ENCODE results near the gene SOHLH1. TPM values are rescaled to one million over a fixed set of nuclear protein-coding genes. Genes with fewer than 3 reads are reported as not detected.

Gene SOHLH1
- total RNA-seq, 1 donor from 2014 or later, result not detected

DNA sequence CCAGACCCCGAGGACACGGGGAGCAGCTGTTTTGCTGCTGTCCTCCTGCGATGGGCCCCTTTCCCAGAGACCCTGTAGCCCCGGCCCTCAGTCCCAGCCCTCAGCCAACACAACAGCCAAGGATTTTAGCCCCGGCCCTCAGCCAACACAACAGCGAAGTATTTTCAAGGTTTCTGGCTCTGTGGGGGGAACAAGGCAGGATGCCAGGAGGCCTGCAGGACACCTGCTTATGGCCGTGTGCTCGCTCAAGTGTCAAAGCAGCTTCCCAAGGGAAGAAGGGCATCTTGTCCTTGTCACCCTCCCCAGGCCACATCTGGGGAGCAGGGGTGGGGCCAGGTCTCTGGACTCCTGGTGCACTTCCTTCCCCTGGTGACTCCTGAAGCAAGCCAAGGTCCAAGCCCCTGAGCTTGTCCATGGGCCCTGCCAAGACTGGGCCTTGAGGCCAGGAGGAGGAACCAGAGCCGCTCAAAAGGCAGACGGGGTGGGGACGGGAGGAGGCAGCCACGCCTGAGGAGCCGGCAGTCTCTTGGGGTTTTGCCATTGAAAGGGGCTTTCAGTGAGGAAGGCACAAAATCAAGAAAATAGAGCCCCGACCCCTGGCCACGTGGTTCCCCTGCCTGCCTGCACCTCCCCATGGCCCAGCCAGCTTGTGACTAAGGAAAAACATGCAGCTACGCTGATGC, 13.5 kb upstream of the SOHLH1 start:
- TF ChIP-seq, protein P1, sequence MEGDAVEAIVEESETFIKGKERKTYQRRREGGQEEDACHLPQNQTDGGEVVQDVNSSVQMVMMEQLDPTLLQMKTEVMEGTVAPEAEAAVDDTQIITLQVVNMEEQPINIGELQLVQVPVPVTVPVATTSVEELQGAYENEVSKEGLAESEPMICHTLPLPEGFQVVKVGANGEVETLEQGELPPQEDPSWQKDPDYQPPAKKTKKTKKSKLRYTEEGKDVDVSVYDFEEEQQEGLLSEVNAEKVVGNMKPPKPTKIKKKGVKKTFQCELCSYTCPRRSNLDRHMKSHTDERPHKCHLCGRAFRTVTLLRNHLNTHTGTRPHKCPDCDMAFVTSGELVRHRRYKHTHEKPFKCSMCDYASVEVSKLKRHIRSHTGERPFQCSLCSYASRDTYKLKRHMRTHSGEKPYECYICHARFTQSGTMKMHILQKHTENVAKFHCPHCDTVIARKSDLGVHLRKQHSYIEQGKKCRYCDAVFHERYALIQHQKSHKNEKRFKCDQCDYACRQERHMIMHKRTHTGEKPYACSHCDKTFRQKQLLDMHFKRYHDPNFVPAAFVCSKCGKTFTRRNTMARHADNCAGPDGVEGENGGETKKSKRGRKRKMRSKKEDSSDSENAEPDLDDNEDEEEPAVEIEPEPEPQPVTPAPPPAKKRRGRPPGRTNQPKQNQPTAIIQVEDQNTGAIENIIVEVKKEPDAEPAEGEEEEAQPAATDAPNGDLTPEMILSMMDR (IDR thresholded peaks at IDR 0.05), result no peak
- Histone ChIP-seq H3K9me3 (no peaks in the 10 kb centered on the region), H3K27me3 (peaks cover 40% of the 10 kb centered on the region), H3K36me3 (no peaks in the 10 kb centered on the region), H3K4me3 (no peak overlapping the region), H3K4me1 (no peaks in the 10 kb centered on the region), H3K27ac (no peak overlapping the region)
- intact Hi-C loops (cut with DNase I), result no loop called here
- ATAC-seq (no peak), DNase-seq (no peak)

DNA sequence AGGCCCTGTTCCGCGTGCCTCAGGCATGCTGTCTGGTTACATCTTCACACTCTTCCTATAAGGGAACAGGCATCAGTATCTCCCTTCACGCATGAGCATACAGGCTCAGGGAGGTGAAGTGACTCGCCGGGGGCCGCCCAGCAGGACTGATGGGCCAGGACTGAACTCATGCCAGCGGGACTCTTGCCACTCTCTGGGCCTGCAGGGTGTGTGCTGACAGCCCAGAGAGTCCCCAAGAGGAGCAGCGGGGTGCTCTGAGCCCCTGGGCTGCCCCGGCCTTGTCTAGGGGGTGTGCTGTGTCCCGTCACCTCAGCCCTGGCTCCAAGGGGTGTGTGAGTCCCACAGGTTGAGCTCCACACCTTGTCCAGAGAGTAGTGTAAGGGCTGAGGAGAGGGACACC, 12.6 kb upstream of the SOHLH1 start:
- TF ChIP-seq, protein P1 (IDR thresholded peaks at IDR 0.05), result no peak
- intact Hi-C loops (cut with DNase I), result no loop called here
- Histone ChIP-seq H3K9me3 (no peaks in the 10 kb centered on the region), H3K27ac (no peak overlapping the region), H3K36me3 (no peaks in the 10 kb centered on the region), H3K4me3 (no peak overlapping the region), H3K27me3 (peaks cover 38% of the 10 kb centered on the region), H3K4me1 (no peaks in the 10 kb centered on the region)
- DNase-seq (no peak), ATAC-seq (no peak)

DNA sequence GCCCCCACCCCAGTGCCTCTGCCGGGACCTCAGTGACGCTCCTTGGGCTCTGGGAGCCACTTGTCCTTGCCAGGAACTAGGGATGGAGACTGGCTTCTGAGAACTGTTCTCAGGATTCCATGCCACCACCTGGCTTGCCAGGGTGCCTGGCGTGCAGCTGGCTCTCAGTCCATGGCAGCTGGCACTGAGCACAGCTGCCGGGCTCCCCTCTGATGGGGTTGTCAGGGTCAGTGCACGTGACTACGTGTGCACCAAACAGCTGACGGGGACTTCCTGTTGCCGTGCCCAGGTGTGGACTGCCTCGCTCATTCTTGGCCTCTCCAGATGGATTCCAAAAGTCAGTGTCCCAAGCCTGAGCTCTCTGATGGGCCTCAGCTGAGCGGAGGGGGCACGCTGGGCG, 12.1 kb upstream of the SOHLH1 start:
- intact Hi-C loops (cut with DNase I), result no loop called here
- Histone ChIP-seq H3K27me3 (peaks cover 37% of the 10 kb centered on the region), H3K9me3 (no peaks in the 10 kb centered on the region), H3K36me3 (no peaks in the 10 kb centered on the region), H3K27ac (no peak overlapping the region), H3K4me1 (no peaks in the 10 kb centered on the region), H3K4me3 (no peak overlapping the region)
- ATAC-seq, result no peak
- no peak for DNase-seq
- TF ChIP-seq, protein P1 (IDR thresholded peaks at IDR 0.05), result no peak

DNA sequence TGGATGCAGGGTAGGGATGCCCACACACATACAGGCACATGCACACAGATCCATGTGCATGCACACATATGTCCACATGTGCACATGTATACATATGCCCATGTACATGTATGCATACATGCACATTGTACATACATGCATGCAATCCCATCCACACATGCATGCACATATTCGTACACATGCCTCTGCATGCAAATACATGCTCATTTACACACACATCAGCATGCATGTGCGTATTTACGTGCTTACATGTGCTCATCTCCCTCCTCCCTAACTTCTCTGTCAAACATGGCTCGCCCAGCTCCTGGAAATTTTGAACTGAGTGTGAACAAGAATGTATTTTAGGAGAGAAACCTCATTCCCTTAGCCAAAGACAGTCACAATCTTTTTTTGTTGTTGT, 8.9 kb upstream of the SOHLH1 start:
- H3K9me3 ChIP-seq, result no peaks in the 10 kb centered on the region
- intact Hi-C loops (cut with DNase I), result no loop called here
- TF ChIP-seq, protein P1 (IDR thresholded peaks at IDR 0.05), result no peak
- no peaks in the 10 kb centered on the region for H3K36me3 ChIP-seq
- H3K27me3 ChIP-seq, result peaks cover 36% of the 10 kb centered on the region
- H3K4me3 ChIP-seq, result no peak overlapping the region
- DNase-seq, result no peak
- no peak overlapping the region for H3K27ac ChIP-seq
- H3K4me1 ChIP-seq, result no peaks in the 10 kb centered on the region
- ATAC-seq, result no peak

DNA sequence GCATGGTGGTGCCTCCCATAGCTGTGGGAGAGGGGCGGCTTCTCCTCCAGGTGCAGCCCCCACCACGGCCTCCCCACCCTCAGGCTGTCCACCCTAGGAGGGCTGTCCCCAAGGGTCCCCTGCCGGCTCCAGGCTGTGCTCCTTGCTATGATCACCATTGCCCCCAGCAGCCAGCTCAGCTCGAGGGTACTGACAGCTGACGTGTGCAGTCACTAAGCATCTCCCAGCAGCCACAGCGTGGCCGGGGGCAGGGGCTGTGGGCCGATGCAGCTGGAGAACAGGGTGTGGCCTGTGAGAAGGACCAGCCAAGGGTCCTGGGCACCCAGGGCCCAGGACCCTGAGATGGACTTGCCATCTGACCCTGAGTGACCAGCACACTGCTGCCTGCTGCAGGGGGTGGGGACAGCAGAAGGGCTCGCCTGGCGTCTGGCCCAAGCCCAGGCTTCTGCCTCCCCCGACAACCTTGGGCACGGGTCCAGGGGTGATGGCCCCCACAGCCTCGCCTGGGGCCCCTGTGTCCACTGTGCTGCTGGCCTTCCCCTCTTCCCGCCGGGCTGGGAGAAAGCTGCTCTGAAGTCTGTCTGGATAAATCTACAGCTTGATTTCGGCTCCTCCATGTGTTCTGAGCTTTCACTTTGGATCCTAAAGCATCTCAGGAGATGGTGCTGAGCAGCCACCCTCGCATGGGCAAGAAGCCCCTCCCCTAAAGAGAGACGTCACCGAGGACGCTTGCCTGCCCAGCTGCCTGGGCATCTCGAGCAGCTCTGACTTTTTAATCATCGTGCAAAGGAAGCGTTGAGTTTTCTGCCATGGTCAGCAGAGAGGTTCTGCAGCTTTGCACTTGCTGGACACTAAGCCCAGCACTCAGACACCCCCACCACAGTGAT, 8.2 kb upstream of the SOHLH1 start:
- Histone ChIP-seq H3K4me3 (no peak overlapping the region), H3K27ac (no peak overlapping the region), H3K9me3 (no peaks in the 10 kb centered on the region), H3K4me1 (no peaks in the 10 kb centered on the region), H3K27me3 (peaks cover 42% of the 10 kb centered on the region), H3K36me3 (no peaks in the 10 kb centered on the region)
- intact Hi-C loops (cut with DNase I), result no loop called here
- no peak for DNase-seq
- TF ChIP-seq, protein P1 (IDR thresholded peaks at IDR 0.05), result no peak
- no peak for ATAC-seq

All from upper lobe of right lung (tissue), 1 donor.